HG03139 (cell line): ENCODE data around the gene GPRIN1.
"Not testable (repeated sequence)": the region's sequence is repeated elsewhere in the genome, so short reads cannot be mapped to it uniquely, and the experiment has no call there.

ENCODE experiments used
- ATAC-seq: cut with Tn5 transposase; IDR thresholded peaks from one replicate; pipeline ENCODE4 v1.9.1; 2021; ENCODE audit not compliant: unreplicated experiment

The GPRIN1 gene

DNA sequence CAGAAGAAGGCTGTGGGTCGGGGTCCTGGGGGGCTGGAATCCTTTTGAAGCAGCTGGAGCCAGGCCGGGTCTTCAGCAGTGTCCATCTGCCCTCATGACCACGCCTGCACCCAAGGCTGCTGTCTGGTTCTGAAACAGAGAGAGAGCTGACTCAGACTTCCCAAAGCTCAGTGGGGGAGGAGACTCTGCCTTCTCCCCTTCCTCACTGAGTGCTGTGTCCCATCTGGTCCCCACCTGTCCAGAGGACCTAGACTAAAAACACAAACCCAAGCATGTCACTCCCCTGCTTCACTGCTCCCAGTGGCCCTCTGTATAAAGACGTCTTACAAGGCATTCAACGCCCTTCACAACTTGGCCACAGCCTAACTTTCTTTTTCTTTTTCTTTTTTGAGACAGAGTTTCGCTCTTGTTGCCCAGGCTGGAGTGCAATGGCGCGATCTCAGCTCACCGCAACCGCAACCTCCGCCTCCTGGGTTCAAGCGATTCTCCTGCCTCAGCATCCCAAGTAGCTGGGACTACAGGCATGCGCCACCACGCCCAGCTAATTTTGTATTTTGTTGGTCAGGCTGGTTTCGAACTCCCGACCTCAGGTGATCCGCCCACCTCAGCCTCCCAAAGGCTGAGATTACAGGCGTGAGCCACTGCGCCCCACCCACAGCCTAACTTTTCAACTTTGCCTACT, 10.1 kb downstream of the GPRIN1 start:
- not testable (repeated sequence) for ATAC-seq

GRCh38 chr5:176597417-176598389, 12.3 kb downstream of the GPRIN1 start:
- ATAC-seq, result no peak

DNA sequence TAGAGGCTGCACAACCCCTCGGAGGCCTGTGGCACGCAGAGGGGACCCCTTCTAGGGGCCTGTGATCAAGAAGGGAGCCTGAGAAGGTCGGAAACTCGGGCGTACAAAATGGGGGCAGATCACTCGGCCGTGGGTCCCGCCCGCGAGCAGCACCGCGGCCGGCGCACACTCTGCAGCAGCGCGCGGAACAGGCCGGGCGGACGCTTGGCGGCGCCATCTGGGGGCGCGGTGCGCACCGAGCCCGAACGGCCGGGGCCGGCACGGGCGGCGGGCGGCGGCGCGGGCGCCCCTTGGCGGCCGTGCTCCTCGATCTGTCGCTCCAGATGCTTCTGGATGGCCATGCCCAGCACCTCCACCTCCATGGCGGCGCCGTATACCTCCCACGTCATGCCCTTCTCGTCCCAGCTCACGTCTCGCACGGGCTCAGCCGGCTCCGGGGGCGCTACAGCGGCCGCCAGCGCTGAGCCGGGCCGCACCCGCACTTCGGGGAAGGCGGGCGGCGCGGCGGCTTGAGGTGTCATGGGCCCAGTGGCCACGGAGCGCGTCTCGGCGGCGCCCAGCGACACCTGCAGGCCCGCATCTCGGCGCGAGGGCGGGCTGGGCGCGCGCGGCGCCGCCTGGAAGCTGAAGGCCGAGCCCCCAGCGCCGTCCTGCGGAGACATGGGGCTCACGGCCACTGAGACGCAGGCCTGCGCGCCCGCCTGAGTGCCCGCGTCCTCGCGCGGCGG, 13.1 kb downstream of the GPRIN1 start:
- ATAC-seq, result peak; percentile 61

DNA sequence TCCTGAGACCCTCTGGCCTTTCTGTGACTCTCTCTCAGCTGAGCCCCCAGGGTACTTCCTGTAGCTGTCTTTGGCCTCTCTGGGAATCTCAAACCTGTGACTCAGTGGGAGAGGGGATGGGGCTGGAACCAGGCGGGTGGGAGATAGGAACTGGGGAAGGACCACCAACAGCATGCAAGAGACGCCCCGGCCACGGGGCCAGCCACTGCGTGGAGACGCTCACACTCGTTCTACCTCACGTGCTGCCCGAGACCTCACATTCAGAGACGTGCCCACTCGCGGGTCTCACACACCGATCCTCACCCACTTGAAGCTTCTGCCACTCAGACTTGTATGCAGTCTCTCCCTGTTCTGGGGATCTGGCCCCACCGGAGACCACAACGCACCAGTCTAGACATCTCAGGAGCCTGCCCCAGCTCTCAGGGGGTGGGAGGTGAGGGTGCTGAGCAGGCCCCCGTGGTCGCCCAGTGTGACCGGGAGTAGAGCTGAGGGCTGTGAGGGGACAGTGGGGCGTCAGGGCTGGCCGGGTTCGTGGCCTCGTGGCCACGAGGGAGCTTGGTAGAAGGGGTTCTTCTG, 13.8 kb downstream of the GPRIN1 start:
- no peak for ATAC-seq

DNA sequence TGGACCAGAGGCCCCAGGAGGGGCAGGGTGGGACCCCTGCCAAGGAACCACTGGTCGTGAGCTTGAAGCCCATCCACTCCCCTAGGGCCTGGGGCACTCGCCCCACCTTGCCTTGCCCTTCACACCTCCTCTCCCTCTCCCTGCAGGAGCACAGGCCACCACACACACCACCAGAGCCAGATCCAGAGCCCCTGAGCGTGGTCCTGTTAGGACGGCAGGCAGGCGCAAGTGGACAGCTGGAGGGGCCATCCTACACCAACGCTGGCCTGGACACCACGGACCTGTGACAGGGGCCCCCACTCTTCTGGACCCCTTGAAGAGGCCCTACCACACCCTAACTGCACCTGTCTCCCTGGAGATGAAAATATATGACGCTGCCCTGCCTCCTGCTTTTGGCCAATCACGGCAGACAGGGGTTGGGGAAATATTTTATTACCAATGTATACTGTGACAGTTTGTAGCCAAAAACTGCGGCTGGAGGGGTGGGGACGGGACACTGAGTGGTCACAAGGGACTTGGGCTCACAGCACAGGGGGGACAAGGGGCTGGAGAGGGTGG, 14.5 kb downstream of the GPRIN1 start:
- ATAC-seq, result no peak

DNA sequence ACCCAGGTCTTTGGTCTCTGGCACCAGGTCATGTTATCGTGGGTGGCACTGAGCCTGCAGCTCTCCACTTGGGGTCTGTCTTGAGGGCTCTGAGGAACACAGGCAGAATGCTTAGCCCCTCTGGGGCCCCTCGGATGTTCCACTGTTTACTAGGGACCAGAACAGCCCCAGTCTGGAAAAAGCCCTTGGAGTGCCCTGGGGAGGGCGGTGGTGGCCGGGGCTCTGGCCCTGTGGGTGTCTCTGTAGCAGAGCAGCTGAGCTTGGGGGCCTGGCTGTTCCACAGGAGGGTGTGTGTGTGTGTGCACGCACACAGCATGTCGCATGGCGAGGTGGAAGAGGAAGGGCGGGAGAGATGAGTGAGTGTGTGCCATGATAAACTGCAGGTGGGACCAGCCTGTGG, 15.4 kb downstream of the GPRIN1 start:
- no peak for ATAC-seq

DNA sequence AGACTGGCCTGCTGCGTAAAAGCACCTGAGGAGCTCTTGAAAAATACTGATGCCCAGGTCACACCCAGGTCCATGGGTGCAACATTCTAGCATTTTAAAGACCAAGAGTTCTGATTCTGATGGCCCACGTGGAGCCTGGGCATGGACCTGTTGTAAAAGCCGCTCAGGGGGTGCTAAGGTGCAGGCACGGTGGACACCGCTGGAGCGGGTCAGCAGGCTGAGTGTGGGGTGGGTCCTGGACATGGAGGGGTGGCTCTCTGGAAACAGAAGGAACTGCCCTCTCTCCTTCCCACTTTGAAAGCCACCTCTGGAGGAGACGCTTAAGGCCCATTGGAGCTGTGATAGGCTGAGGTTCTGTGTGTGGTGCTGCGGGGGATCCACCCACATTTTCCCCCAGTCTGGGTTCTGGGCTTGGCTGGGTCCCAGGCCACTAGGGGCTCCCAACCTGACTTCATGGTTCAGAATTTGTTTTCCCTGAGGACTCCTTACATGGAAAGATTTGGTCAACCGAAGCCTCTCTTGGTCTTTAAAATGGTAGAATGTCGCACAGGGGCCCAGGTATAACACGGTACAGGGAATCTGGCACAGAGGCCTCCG, 16.6 kb downstream of the GPRIN1 start:
- ATAC-seq, result no peak

DNA sequence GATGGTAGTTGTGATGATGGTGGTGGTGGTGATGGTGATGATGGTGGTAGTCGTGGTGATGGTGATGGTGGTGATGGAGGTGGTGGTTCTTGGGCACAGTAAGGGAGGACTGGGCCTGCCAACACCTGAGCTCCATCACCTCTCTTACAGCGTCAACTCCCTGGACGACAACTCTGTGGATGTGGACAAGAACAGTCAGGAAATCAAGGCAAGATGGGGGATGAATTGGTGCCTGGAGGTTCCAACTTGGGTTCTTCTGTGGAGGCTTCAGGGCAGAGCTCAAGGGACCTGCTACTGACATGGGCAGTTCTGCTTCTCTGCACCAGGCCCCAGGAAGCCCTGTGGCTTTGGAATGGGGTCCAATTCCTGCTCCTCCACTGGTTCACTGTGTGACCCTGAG, 17.4 kb downstream of the GPRIN1 start:
- ATAC-seq, result no peak

DNA sequence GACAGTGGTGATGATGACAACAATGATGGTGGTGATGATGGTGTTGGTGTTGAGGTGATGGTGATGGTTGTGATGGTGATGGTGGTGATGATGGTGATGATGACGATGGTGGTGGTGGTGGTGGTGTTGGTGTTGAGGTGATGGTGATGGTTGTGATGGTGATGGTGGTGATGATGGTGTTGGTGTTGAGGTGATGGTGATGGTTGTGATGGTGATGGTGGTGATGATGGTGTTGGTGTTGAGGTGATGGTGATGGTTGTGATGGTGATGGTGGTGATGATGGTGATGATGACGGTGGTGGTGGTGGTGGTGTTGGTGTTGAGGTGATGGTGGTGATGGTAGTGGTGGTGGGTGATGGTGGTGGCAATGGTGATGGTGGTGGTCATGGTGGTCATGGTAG, 18.3 kb downstream of the GPRIN1 start:
- not testable (repeated sequence) for ATAC-seq

DNA sequence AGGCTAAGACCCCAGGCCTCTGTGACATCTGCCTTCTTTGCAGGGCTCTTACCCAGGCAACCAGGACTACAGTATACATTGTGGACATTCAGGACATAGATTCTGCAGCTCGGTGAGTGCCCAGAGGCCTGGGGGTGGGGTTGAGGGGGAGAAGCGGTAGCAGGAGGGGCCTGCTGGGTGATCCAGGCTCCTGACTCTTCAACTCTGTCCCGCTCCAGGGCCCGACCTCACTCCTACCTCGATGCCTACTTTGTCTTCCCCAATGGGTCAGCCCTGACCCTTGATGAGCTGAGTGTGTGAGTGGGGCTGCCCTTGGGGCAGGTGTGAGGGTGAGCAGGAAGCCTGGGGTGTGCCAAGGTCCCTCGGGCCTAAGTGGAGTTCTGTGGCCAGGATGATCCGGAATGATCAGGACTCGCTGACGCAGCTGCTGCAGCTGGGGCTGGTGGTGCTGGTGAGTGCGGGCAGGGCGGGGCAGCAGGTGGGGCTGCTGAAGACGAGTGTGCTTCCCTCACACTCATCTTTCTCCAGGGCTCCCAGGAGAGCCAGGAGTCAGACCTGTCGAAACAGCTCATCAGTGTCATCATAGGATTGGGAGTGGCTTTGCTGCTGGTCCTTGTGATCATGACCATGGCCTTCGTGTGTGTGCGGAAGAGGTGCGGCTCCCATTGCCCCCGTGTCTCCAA, 19.8 kb downstream of the GPRIN1 start:
- ATAC-seq, result no peak

DNA sequence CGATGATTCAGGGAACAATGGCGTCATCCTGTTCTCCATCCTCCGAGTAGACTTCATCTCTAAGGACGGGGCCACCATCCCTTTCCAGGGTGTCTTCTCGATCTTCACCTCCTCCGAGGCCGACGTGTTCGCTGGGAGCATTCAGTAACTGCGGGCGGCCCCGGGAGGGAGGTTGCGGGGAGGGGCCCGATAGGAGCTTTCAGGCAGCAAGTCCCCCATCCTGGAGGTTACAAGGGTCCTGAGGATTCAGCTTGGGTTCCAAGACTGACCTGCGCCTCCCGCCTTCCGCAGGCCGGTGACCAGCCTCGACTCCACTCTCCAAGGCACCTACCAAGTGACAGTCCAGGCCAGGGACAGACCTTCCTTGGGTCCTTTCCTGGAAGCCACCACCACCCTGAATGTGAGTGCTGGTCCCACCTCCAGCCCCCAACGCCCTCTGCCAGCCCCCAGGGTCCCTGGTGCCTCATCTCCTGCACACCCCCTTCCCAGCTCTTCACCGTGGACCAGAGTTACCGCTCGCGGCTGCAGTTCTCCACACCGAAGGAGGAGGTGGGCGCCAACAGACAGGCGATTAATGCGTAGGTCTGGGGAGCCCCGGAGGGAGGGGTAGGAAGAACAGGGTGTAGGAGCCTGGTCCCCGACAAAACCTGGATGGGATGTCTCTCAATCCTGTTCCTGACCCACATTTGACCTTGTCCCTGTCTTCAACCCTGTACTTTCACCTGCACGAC, 20.8 kb downstream of the GPRIN1 start:
- no peak for ATAC-seq

DNA sequence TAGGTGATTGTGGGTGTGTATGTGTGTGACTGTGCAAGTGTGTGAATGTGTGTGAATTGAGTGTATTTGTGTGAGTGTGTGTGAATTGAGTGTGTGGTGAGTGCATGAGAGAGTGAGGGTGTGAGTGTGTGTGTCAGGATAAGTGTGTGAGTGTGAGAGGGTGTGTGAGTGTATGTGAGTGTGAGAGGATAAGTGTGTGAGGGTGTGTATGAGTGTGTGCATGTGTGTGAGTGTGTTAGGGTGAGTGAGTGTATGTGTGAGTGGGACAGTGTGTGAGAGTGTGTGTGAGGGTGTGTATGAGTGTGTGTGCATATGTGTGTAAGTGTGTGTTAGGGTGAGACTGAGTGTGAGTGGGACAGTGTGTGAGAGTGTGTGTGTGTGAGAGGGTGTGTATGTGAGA, 21.7 kb downstream of the GPRIN1 start:
- no peak for ATAC-seq

DNA sequence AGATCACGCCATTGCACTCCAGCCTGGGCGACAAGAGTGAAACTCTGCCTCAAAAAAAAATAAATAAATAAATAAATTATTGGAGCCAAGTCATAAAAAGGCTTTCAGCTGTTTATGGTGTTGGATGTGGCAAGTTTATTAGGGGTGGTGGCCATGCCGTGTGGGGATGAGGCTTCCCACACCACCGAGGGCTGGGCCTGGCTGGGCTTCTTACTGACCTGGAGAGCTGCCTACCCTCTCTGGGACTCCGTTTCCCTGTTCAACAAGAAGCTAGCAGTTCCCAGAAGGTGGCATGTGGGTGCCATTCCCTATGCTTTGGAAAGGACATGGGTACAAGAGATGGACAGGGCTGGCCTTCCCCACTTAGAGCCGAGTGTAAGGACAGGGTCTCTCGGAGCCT, 22.6 kb downstream of the GPRIN1 start:
- no peak for ATAC-seq

DNA sequence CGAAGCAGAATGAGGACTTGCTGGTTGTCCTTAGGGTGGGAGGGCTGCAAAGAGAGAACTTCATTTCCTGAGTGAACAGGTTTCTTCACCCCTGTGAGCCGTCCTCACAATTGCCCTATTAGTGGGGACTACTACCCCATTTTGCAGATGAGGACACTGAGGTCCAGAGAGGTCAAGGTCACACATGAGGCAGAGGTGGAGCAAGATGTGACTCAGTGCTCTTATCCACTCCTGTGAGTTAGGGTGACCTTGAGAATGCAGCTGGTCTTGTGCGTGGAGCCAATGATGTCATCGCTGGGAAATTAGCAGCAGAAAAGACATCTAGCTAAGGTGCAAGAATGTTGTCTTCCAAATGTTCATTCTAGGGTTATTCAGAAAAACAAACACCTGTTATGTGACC, 26.9 kb downstream of the GPRIN1 start:
- ATAC-seq, result no peak

- no peak for ATAC-seq
Observed at GRCh38 chr5:176581361-176581760, 28.6 kb downstream of the GPRIN1 start.

DNA sequence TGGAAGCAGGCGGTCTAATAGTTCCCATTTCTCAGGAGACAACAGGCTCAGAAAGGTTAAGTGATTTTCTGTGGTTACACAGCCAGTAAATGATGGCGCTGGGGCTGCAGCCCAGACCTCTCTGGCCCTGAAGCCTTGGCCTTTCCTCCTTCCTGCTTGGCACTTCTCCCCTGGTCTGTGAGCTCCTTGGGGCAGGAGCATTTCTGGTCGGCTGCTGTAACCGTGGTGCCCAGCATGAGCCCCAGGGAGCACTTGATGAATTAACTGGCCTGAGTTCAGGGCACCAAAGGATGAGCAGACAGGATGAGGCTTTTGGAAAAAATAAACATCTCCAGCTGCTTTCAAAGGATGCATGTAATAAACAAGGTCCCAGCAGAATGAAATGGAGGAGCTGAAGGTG, 30.6 kb downstream of the GPRIN1 start:
- no peak for ATAC-seq

DNA sequence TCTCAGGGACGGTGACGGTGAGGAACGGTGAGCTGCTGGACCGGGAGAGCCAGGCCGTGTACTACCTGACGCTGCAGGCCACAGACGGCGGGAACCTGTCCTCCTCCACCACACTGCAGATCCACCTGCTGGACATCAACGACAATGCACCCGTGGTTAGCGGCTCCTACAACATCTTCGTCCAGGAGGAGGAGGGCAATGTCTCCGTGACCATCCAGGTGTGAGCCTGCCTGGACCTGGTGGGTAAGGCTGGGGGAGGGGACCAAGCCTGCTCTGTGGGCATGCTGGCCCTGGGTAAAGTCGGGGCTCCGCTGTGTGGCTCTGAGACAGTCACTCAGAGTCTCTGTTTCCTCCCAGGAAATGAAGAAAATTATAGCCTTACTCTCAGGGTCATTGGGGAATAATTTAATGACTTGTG, 31.6 kb downstream of the GPRIN1 start:
- ATAC-seq, result no peak

DNA sequence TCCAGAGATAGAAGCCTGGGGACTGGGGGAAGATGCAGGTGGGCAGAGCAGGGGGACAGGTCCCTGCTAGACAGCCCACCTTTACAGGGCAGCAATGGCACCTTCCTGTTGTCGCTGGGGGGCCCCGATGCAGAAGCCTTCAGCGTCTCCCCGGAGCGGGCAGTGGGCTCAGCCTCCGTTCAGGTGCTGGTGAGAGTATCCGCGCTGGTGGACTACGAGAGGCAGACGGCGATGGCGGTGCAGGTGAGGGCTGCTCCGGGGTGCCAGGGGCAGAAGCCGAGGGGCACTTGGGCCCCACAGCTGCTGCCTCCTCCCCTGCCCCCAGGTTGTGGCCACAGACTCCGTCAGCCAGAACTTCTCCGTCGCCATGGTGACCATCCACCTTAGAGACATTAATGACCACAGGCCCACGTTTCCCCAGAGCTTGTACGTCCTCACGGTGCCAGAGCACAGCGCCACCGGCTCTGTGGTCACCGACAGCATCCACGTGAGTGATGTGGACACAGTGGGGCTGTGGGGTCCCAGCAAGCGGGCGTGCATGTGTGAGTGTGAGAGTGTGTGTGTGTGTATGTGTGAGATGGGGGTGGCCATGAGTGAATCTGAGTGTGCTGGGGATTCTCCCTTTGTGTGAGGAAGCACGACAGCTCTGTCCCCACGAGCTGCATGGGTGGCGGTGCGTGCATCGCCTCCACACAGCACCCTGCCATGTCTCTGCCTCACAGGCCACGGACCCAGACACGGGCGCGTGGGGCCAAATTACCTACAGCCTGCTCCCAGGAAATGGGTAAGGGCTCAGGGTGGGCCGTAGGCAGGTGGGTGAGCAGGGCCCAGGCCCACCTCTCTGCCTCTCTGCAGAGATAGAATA, 32.4 kb downstream of the GPRIN1 start:
- no peak for ATAC-seq
